Measurements from ENCODE around the gene FAM50B.

FAM50B gene

GRCh38 chr6:3855866-3856265 is 6.7 kb downstream of the FAM50B start:
- CTCF ChIA-PET, result interaction anchor here (0.6 to 3.0 kb wide), 4 partner anchors 77 to 135 kb away, joined by 3 to 11 read pairs (median 6); no protein-coding TSS in a partner anchor
- no peak overlapping the region for H3K4me3 ChIP-seq (ENCODE audit: low read depth, low read length)
- no peaks in the 10 kb centered on the region for H3K36me3 ChIP-seq (ENCODE audit: control insufficient read depth in 2 of 2, insufficient read depth in 1 of 2, low read length in 2 of 2)
- POLR2A ChIA-PET, result no interaction called here
- no peaks in the 10 kb centered on the region for H3K9me3 ChIP-seq (ENCODE audit: control insufficient read depth, insufficient read depth, low read depth, low read length)
- TF ChIP-seq ZNF26 (tag by site-specific recombination; IDR thresholded peaks at IDR 0.05), result no peak
- no peak for TF ChIP-seq ZNF645 (tag by site-specific recombination; IDR thresholded peaks at IDR 0.05)
- TF ChIP-seq TSHZ1 (tag by site-specific recombination; IDR thresholded peaks at IDR 0.05; ENCODE audit: borderline replicate concordance), result no peak
- no peak for TF ChIP-seq YY1 (tag by site-specific recombination; IDR thresholded peaks at IDR 0.05)
- H3K4me1 ChIP-seq (ENCODE audit: control insufficient read depth, insufficient read depth, low read length), result no peaks in the 10 kb centered on the region
- no peak overlapping the region for H3K27ac ChIP-seq (ENCODE audit: extremely low read depth, low read depth, low read length)

GRCh38 chr6:3856576-3856975 is 7.4 kb downstream of the FAM50B start:
- ChIA-PET POLR2A (no interaction called here), CTCF (interaction anchor here (0.6 to 2.2 kb wide), 5 partner anchors 10 to 121 kb away, joined by 3 to 8 read pairs (median 4); no protein-coding TSS in a partner anchor)
- Histone ChIP-seq H3K4me3 (ENCODE audit: low read depth, low read length) (no peak overlapping the region), H3K36me3 (ENCODE audit: control insufficient read depth in 2 of 2, insufficient read depth in 1 of 2, low read length in 2 of 2) (no peaks in the 10 kb centered on the region), H3K27ac (ENCODE audit: extremely low read depth, low read depth, low read length) (no peak overlapping the region), H3K4me1 (ENCODE audit: control insufficient read depth, insufficient read depth, low read length) (no peaks in the 10 kb centered on the region), H3K9me3 (ENCODE audit: control insufficient read depth, insufficient read depth, low read depth, low read length) (no peaks in the 10 kb centered on the region)
- TF ChIP-seq ZNF837 (tag by site-specific recombination; IDR thresholded peaks at IDR 0.05), result no peak
- no peak for TF ChIP-seq ZNF311 (tag by site-specific recombination; IDR thresholded peaks at IDR 0.05; ENCODE audit: borderline replicate concordance)
- no peak for TF ChIP-seq ZNF549 (tag by site-specific recombination; IDR thresholded peaks at IDR 0.05)

GRCh38 chr6:3857468-3858456 is 8.6 kb downstream of the FAM50B start:
- no peaks in the 10 kb centered on the region for H3K9me3 ChIP-seq (ENCODE audit: control insufficient read depth, insufficient read depth, low read depth, low read length)
- H3K4me1 ChIP-seq (ENCODE audit: control insufficient read depth, insufficient read depth, low read length), result no peaks in the 10 kb centered on the region
- H3K27ac ChIP-seq (ENCODE audit: extremely low read depth, low read depth, low read length), result no peak overlapping the region
- H3K4me3 ChIP-seq (ENCODE audit: low read depth, low read length), result no peak overlapping the region
- TF ChIP-seq ZNF19 (tag by site-specific recombination; IDR thresholded peaks at IDR 0.05; ENCODE audit: low read depth), result no peak
- TF ChIP-seq PBX3 (CRISPR knock-in tag; IDR thresholded peaks at IDR 0.05), result no peak
- no peak for TF ChIP-seq ZIC2 (tag by site-specific recombination; IDR thresholded peaks at IDR 0.05)
- TF ChIP-seq ZNF146 (tag by site-specific recombination; IDR thresholded peaks at IDR 0.05), result no peak
- TF ChIP-seq KLF8 (tag by site-specific recombination; IDR thresholded peaks at IDR 0.05), result no peak
- no peak for TF ChIP-seq ZNF600 (tag by site-specific recombination; IDR thresholded peaks at IDR 0.05)
- TF ChIP-seq ZNF266 (tag by site-specific recombination; IDR thresholded peaks at IDR 0.05; ENCODE audit: low read depth), result no peak
- no peak for TF ChIP-seq ZNF362 (tag by site-specific recombination; IDR thresholded peaks at IDR 0.05)
- POLR2A ChIA-PET, result no interaction called here
- H3K36me3 ChIP-seq (ENCODE audit: control insufficient read depth in 2 of 2, insufficient read depth in 1 of 2, low read length in 2 of 2), result no peaks in the 10 kb centered on the region
- CTCF ChIA-PET, result interaction anchor here (0.7 to 1.1 kb wide), 2 partner anchors 11 to 16 kb away, joined by 4 to 5 read pairs; no protein-coding TSS in a partner anchor
